C1 segment of cervical spinal cord (tissue), 14 donors: ENCODE measurements around the gene RPS14.
A peak's percentile ranks its signal among the peaks of the same experiment; 100 is the strongest.
"Not testable (repeated sequence)": the region's sequence is repeated elsewhere in the genome, so short reads cannot be mapped to it uniquely, and the experiment has no call there.

ENCODE experiments used
- DNase-seq, 14 donors: peaks; one replicate each; lab custom pipeline; 2025; lab: John Stamatoyannopoulos, UW

RPS14 gene

DNA sequence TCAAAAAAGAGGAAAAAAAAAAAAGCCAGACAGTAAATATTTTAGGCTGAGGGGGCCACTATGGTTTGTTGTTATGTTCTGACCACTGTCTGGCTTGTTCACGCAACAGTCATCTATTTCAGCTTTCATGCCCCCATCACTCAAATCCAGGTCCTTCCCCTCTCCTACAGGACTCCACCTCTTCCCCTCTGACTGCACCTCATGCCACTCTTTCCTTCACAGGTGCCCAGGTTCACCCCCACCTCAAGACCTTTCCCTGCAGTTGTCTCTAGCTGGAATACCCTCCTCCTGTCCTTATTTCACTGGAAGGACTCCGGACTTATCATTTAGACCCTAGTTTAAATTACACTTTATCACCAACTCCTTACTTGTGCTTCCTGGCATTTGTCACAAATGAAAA lies 3.5 kb downstream of the RPS14 start:
- no peak for DNase-seq

DNA sequence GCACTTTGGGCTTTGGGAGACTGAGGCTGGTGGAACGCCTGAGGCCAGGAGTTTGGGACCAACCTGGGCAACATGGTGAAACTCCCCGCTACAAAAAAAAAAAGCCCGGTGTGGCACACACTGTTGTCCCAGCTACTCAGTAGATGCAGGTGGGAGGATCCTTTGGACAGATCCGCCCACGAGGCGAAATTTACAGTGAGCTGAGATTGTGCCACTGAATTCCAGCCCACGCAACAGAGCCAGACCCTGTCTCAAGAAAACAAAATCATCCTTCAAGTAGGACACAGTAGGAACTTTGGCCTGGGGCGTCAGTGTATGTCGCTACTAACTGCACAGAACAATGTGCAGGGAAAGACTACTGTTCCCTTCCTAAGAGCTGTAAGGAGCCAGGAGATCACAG lies 4.8 kb downstream of the RPS14 start:
- DNase-seq = no peak

DNA sequence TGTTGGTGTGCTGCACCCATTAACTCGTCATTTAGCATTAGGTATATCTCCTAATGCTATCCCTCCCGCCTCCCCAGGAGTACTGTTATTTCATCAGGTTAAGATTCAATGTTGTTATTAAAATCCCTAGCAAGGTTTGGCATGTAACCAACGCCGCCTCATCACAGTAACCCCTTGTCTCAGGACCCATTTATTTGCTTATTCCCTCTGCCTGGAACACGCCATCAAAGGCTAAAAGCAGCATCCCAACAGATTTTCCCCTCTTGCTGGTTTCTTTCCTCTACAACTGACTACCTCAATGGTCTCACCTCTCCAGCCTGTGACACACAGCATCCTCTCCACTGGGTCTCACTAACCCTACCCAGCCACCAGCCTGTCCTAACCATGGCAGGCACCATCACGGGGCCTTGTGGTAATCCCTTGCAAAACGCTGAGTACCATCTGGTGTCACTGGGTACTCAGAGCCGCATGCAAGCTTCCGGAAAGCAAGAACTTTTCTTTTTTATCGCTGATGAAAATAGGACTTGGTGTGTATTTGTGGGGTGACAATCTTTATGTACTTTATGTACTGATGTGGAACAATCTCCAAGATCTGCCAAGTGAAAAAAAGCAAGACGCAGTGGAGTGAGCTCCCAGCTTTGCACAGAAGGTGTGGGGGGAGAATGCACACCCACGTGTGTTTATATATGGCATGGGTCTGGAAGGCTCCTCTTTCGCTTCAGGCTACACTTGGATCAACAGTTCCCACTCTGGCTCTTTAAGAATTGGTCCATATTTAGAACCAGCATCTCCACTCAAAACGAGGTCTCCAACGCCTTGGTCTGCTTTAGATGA lies 6.1 kb downstream of the RPS14 start:
- no peak for DNase-seq

DNA sequence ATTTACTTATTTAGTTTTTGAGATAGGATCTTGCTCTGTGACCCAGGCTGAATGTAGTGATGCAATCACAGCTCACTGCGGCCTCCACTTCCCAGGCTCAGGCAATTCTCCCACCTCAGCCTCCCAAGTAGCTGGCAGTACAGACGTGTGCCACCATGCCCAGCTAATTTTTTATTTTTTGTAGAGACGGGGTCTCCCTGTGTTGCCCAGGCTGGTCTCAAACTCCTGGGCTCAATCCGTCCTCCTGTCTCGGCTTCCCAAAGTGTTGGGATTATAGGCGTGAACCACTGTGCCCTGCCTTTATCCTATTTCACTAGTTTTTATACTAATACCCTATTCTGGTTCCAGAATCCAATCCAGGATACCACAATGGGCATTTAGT lies 6.8 kb downstream of the RPS14 start:
- DNase-seq = no peak

DNA sequence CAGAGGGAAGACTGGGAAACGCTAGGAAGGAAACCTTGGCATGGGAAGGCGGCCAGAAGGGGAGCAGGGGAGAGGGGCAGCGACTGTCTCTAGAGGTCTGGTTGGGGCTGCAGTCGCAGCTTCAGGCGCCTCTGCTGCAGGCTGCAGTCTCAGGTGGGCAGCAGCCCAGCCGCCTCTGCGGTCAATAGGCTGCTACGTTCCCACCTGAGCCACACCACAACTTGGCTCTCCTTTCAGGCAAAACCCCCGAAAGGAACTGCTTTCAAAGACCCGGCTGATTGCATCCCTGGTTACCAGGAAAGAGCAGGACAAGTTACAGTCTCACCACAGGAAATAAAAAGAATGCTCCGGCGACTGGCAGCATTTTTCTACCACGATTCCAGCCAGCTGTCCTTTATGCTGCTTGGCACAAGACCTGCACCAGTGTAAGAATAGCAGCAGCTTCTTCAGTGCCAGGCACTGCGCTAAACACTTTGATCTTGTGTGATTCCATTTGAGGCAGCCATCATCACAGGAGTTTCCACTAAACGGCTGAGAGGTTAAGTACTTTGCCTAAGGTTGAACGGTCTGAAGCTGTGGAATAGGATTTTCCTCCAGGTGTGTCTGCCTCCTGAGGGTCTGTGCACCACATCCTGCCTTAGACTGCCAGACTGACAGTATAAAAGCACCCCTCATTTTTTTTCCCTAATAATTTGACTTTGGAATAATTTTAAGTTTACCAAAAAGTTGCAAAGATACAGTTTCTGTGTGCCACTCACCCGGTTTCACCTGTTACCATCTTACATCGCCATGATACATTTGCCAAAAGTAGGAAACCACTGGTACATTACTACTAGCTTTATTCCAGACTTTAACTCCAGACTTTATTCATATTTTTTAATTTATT lies 7.5 kb downstream of the RPS14 start:
- no peak for DNase-seq

DNA sequence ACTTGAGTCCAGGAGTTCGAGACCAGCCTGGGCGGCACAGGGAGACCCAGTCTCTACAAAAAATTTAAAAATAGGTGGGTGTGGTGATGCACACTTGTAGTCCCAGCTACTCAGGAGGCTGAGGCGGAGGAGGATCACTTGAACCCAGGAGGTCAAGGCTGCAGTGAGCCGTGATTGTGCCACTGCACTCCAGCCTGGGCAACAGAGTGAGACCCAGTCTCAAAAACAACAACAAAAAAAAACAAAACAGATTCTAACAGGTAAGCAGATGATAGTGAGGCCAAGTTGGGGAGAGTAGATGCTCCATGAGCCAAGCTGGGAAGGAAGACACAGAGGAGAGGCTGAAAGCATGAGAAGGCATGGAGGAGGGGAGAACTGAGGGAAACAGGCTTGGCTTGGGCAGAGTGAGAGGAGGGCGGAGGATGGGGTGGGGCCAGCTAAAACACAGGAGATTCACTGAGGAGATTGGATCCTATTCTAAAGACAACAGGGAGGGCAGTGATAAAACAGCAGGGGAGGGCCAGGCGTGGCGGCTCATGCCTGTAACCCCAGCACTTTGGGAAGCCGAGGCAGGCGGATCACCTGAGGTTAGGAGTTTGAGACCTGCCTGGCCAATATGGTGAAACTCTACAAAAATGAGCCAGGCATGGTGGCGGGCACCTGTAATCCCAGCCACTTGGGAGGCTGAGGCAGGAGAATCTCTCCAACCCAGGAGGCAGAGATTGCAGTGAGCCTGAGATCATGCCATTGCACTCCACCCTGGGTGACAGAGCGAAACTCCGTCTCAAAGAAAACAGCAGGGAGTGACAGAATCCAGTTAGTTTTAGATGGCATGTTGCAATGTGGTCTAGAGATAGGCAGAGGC lies 8.4 kb downstream of the RPS14 start:
- no peak for DNase-seq

DNA sequence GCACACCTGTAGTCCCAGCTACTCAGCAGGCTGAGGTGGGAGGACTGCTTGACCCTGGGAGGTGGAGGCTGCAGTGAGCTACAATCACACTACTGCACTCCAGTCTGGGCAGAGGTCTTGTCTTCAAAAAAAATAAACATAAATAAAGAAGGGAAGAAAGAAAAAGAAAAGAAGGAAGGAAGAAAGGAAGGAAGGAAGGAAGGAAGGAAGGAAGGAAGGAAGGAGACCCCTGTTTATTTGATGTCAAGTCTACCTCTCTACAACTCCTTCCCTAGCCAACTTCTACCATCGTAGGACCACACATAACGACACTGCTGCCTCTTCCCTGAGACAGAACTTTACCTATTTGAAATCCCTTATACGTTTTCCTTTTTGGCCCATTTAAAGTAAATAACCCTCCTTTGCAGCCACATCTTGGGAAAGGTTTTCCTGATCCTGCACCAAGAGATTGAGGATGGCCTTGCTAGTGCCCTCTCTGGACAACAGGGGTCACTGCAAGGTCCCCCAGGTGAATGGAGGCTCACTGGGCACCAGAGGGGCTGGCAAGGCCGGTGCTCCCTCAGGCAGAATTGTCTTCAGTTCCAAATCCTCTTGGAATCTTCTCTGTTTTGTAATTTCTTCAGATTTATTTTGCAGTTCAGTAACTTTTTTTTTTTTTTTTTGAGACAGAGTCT lies 10.5 kb downstream of the RPS14 start:
- no peak for DNase-seq

DNA sequence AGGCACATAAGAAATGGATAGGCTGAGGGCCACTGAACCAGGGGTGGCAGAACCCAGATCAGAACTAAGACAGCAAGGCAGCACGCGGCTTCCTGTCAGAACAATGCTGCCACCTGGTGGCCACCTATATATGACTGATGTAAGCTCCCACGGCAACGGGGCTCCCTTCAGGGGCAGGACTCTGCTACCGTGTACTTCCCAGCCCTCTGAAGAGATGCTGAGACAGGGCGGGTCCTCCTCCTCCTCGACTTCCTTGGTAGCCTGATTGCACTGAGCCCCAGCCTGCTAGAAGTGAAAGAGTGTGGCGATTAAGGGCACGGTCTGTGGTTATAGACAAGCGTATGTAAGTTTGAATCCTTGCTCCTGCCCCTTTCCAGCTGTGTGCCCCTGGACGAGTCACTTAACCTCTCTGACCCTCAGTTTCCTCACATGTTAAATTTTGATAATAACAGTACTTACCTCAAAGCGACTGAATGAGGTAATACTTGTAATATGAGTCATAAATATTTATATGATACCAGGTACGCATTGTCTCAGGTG lies 13.3 kb downstream of the RPS14 start:
- peak in 12 of 14 donors; percentile 21 to 79 (median 70) for DNase-seq

DNA sequence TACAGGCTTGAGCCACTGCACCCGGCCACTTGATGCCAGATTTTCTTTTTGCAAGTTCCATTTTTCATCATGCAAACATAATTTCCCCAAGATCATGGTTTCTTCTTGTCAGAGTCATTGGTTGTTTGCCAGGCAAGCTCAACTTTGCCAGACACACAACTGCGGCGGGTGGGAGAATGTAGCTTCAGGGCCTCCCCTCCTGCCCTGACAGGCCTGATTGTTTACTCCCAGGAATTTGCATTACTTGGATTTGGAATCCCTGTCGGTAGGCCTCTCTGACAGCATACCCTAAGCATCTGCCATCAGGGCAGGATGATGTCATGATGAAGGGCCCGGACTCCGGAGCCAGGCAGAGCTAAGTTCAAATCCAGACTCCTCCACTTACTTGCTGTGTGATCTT lies 15.1 kb downstream of the RPS14 start:
- DNase-seq = no peak

DNA sequence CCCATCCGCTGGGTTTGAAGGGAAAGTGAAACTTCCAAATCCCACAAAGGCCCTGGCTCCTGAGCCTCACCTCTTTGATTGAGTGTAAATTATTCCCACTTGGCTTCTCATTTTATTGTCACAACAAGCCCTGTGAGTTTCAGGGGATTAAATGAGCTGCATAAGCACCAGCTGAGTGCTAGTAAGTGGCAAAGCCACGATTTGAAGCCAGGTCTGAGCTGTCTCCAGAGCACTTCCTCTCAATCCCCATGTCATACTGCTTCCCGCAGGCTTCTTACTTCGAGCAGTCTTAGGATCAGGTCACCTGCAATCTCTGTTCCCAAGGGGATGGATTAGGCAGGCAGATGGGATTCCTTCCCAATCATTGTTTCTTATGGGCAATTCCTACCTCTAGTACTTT lies 18.0 kb downstream of the RPS14 start:
- no peak for DNase-seq

DNA sequence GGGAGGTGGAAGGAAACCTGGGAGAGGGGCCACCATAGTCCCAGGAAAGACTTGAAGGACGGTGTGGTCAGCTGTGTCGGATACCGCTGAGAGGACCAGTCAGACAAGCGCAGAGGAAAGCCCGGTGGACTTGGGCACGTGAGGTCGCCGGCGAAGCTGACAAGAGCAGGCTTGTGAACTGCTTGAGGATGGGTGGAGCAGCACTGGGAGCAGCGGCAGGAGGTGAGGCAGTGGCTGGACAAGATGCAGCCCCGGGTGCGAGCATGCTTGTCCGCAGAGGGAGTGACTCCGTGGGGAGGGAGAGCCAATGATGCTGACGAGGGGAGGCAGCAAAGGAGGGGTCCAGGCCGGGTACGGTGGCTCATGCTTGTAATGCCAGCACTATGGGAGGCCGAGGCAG lies 18.5 kb downstream of the RPS14 start:
- no peak for DNase-seq

DNA sequence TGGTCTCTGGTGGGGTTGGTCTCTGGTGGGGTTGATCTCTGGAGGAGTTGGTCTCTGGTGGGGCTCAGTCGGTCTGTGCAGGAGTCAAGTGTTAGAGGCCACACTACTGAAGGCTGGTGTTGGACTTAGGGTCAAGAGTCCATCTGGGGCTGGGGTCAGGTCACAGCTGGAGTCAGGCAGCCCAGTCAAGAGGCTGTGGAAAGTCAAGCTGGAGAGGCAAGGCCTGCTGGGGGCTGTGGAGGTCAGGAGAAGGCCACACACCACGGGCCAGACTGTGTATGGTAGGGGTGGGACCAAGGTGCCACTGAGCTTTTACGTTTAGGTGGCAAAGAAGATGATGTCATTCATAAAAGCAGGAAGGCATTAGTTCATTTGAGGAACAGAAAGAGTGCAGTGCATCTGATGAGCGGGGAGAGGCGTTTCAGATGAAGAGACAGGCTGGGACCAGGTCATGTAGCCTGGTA lies 20.1 kb downstream of the RPS14 start:
- no peak for DNase-seq

DNA sequence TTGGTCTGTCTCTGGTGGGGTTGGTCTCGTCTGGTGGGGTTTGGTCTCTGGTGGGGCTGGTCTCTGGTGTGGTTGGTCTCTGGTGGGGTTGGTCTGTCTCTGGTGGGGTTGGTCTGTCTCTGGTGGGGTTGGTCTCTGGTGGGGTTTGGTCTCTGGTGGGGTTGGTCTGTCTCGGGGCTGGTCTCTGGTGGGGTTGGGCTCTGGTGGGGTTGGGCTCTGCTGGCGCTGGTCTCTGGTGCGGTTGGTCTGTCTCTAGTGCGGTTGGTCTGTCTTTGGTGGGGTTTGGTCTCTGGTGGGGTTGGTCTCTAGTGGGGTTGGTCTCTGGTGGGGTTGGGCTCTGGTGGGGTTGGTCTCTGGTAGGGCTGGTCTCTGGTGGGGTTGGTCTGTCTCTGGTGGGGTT lies 20.6 kb downstream of the RPS14 start:
- no peak for DNase-seq

DNA sequence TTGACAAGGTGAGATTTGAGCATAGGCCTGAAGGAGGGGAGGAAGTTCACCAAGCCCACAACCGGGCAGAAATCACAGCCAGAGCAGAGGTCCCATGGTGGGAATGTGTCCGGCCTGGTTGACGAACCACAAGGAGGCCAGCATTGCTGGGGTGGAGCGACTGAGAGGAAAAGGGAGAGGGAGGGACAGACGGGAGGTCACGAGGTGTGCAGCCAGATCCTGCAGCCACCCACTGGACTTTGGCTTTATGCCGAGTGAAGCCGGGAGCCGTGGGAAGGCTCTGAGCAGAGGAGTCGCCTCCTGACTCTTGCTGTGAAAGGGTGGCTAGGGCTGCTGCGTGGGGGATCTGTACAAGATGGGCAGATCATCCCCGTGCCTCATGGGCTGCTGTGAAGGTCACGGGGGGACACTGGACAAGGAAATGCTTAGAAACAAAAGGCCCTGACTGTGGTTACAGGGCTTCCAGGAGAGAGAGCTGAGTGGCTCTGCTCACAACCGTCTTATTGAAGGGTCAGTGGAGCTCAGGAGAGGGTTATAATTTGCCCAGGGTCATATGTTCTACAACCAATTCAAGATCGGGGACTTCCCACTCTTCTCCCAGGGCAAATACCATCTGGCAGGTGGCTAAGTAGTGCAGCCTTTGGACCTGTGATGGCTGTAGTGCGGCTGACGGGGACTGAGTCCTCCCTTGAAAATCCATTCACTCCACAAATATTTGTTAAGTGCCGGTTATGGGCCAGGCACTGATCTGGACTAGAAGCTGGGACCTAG lies 21.2 kb downstream of the RPS14 start:
- DNase-seq = peak in 10 of 14 donors; percentile 21 to 74 (median 48)

DNA sequence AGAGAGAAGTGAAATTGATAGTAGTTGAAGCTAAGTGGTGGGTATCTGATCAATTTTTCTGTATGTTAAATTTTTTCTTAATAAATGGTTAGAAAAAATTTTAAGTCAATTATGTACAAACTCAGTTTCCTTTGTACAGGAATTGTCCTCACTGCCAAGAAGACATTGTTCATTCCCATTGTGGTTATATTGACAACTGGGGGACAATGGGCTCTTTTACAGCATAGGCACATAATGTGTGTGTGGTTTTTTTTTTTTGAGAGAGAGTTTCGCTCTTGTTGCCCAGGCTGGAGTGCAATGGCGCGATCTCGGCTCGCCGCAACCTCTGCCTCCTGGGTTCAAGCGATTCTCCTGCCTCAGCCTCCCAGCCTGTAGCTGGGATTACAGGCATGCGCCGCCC lies 23.4 kb downstream of the RPS14 start:
- not testable (repeated sequence) for DNase-seq

DNA sequence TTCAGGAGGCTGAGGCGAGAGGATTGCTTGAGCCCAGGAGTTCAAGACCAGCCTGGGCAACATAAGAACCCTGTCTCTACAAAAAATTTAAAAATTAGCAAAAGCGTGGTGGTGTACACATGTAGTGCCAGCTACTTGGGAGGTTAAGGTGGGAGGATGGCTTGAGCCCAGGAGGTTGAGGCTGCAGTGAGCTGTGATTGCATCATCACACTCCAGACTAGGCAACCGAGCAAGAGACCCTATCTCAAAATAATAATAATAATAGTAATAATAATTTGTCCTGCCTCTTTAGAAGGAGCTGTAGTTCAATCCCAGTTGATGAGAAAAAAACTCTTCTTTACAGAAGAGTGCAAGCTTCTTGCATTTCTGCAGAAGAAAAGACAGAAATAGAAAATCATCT lies 26.8 kb downstream of the RPS14 start:
- DNase-seq = no peak

DNA sequence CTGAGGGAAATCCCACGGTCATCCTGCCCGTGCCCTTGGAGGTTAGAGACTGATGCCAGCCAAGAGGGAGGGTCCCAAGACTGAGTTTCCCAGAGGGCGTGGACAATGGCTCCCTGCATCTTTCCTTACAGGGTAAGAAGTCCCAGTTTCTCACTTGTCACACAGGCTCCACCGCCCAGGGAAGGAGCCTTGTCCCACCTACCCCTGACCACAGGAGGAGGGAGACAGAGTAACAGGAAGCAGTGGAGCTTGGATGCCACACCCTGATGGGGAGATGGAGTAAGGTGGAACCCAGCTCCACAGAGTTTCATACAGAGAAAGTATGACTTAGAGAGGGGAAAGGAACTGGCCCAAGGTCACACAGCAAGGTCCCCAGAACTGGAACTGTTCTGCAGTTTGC lies 27.5 kb downstream of the RPS14 start:
- DNase-seq = no peak

DNA sequence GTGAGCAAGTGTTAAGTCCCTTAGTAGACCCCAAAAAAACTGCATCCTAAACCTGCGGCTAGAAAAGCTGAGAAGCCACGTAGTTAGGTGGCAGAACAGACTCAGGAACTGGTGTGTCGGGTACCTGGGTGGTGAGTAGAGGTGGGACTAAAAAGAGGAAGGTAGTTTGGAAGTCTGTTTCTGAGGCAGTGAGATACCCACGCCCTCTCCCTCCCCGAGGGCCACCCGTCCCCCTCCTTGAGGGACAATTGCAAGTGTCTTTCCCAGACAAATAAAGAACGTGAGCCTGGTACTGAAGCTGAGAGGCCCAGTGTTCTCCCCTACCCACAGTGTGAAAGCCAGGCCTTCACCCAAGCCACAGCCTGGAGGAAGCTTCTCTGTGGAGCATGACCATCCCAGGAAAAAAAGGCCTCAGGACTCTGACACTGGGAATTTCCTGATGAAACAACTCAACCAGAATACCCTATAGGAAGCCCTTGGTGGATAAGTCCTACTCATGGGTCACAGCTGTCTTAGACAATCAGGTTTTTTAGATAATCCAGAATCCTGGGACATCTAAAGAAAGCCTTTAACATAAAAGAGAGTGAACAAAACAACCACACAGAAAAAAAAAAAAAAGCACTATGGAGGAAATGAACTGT lies 29.8 kb downstream of the RPS14 start:
- no peak for DNase-seq

DNA sequence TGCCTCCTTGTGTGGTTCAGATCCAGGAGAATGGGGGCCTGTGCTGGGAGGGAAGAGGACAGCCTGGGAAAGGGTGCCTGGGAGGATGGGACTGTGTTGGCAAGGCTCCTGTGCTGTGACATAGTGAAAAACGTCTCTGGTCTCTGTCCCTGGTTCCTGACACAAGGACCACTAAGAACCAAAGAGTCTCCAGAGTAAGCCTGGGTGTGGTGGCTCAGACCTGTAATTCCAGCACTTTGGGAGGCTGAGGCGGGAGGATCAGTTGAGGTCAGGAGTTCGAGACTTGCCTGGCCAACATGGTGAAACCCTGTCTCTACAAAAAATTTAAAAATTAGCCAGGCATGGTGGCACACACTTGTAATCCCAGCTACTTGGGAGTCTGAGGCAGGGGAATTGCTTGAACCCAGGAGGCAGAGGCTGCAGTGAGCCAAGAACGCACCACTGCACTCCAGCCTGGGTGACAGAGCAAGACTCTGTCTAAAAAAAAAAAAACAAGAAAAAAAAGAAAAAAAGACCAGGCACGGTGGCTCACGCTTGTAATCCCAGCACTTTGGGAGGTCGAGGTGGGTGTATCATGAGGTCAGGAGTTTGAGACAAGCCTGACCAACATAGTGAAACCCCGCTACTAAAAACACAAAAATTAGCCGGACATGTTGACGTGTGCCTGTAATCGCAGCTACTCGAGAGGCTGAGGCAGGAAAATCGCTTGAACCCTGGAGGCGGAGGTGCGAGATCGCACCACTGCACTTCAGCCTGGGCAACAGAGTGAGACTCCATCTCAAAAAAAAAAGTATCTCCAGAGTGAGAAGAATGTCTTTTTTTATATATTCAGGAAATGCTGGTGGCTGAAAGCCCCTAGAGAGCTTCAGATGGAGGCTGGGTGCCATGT lies 35.4 kb downstream of the RPS14 start:
- not testable (repeated sequence) for DNase-seq
